ACHN (cell line): ENCODE data around the gene SRGAP2B.
"Not testable (repeated sequence)": the region's sequence is repeated elsewhere in the genome, so short reads cannot be mapped to it uniquely, and the experiment has no call there.

Experiments used
- DNase-seq: peaks from one replicate; pipeline ENCODE4 v3.0.0-alpha.2; 2015
- in situ Hi-C: cut with HindIII; loops from 2 replicates; pipeline ENCODE4 v1.10.0; 2017; ENCODE audit warnings: low sequenced_read_pairs, low pct_ligation_motif_present, low pct_unique_long_range_greater_than_20kb

The SRGAP2B gene

GRCh38 chr1:145094655-145095211 is 395 bp downstream of the SRGAP2B start:
- in situ Hi-C loops, DNase-seq: not testable (repeated sequence)

- in situ Hi-C loops = not testable (repeated sequence)
- DNase-seq = peak; percentile 6
These were observed 1.5 kb downstream of the SRGAP2B start for GRCh38 chr1:145093517-145094149.

GRCh38 chr1:145082483-145083255 is 12.5 kb downstream of the SRGAP2B start:
- in situ Hi-C loops, DNase-seq: not testable (repeated sequence)

- in situ Hi-C loops, DNase-seq: not testable (repeated sequence)
These were observed 14.9 kb downstream of the SRGAP2B start for GRCh38 chr1:145080193-145080592.

- DNase-seq, in situ Hi-C loops: not testable (repeated sequence)
These were observed 15.4 kb downstream of the SRGAP2B start for GRCh38 chr1:145079737-145080136.

GRCh38 chr1:145078787-145079370 is 16.2 kb downstream of the SRGAP2B start:
- in situ Hi-C loops, DNase-seq: not testable (repeated sequence)

GRCh38 chr1:145077872-145078786 is 17.0 kb downstream of the SRGAP2B start:
- in situ Hi-C loops, DNase-seq: not testable (repeated sequence)

GRCh38 chr1:145076877-145077276 is 18.3 kb downstream of the SRGAP2B start:
- in situ Hi-C loops, DNase-seq: not testable (repeated sequence)

GRCh38 chr1:145074021-145074559 is 21.0 kb downstream of the SRGAP2B start:
- DNase-seq, in situ Hi-C loops: not testable (repeated sequence)

- DNase-seq, in situ Hi-C loops: not testable (repeated sequence)
These were observed 23.6 kb downstream of the SRGAP2B start for GRCh38 chr1:145071569-145071968.

- in situ Hi-C loops, DNase-seq: not testable (repeated sequence)
These were observed 28.6 kb downstream of the SRGAP2B start for GRCh38 chr1:145066486-145066885.

- in situ Hi-C loops, DNase-seq: not testable (repeated sequence)
These were observed 29.8 kb downstream of the SRGAP2B start for GRCh38 chr1:145065194-145065826.

GRCh38 chr1:145063941-145064648 is 31.0 kb downstream of the SRGAP2B start:
- DNase-seq, in situ Hi-C loops: not testable (repeated sequence)

GRCh38 chr1:145063285-145063684 is 31.8 kb downstream of the SRGAP2B start:
- in situ Hi-C loops = not testable (repeated sequence)

GRCh38 chr1:145058184-145058583 is 36.9 kb downstream of the SRGAP2B start:
- in situ Hi-C loops, DNase-seq: not testable (repeated sequence)

More at GRCh38 chr1:145063285-145063684, 31.8 kb downstream of the SRGAP2B start:
- not testable (repeated sequence) for DNase-seq

GRCh38 chr1:145055217-145055760 is 39.8 kb downstream of the SRGAP2B start:
- in situ Hi-C loops, DNase-seq: not testable (repeated sequence)
